ENCODE results near the gene GTSE1.
A peak's percentile ranks its signal among the peaks of the same experiment; 100 is the strongest.

GTSE1 gene

DNA sequence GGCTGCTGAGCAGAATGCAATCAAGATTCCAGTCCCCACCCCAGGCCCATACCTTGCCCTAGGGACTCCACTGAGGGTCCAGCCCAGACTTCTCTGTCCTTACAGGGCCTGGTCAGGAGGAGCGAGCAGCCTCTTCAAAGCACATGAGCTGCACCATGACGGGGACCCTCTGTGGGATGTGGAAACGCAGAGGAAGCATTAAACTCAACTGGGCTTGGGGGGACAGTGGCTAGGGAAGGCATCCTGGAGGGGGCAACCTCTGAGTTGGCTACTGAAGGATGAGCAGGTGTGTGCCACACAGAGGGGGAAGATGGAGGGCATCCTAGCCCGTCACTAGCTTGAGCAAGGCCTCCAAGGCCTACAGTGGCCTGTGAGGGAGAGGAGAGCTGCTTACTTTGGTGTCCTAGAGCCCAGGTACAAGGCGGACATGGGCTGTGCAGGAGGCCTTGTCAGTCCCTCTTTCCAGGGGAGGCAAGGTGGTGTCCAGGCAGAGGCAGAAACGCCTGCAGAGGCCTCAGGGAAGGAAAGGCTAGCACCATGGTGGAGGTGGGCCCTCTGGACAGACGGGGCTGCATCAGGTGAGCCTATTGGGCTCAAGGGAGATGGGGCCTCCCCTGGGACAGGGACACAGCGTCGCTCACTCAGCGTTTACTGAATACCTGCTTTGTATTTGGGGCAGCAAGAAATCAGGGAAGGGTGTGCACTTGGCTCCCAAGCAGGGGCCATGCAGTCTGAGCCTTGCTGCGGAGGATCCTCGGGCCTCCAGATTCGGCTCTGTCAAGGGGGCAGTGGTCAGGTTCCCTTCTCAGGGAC is 14.6 kb upstream of the GTSE1 start:
- DNase-seq (ENCODE audit: low spot score) = no peak
- in situ Hi-C loops (cut with MboI; ENCODE audit: low pct_unique_long_range_greater_than_20kb, low sequenced_read_pairs, unreplicated experiment) = no loop called here
- TF ChIP-seq, protein P1, sequence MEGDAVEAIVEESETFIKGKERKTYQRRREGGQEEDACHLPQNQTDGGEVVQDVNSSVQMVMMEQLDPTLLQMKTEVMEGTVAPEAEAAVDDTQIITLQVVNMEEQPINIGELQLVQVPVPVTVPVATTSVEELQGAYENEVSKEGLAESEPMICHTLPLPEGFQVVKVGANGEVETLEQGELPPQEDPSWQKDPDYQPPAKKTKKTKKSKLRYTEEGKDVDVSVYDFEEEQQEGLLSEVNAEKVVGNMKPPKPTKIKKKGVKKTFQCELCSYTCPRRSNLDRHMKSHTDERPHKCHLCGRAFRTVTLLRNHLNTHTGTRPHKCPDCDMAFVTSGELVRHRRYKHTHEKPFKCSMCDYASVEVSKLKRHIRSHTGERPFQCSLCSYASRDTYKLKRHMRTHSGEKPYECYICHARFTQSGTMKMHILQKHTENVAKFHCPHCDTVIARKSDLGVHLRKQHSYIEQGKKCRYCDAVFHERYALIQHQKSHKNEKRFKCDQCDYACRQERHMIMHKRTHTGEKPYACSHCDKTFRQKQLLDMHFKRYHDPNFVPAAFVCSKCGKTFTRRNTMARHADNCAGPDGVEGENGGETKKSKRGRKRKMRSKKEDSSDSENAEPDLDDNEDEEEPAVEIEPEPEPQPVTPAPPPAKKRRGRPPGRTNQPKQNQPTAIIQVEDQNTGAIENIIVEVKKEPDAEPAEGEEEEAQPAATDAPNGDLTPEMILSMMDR (IDR thresholded peaks at IDR 0.05; ENCODE audit: extremely low read depth, insufficient read depth, missing control alignments) = no peak

DNA sequence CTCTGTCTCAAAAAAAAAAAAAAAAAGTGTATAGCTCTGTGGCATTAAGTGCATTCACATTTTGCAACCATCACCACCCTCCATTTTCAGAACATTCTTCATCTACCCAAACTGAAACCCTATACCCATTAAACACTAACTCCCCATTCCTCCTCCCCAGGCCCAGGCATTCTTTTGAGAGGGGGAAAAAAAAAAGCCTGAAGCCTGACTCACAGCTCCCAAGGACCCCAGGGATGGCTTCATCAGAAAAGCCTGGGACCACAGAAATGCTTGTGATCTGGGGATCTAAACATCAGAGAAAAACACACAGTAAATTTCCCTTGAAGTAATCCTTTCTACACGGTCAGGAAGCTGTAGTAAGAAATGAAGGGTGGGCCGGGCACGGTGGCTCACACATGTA is 10.7 kb upstream of the GTSE1 start:
- TF ChIP-seq, protein P1 (IDR thresholded peaks at IDR 0.05; ENCODE audit: extremely low read depth, insufficient read depth, missing control alignments) = no peak
- in situ Hi-C loops (cut with MboI; ENCODE audit: low pct_unique_long_range_greater_than_20kb, low sequenced_read_pairs, unreplicated experiment) = no loop called here
- no peak for DNase-seq (ENCODE audit: low spot score)

DNA sequence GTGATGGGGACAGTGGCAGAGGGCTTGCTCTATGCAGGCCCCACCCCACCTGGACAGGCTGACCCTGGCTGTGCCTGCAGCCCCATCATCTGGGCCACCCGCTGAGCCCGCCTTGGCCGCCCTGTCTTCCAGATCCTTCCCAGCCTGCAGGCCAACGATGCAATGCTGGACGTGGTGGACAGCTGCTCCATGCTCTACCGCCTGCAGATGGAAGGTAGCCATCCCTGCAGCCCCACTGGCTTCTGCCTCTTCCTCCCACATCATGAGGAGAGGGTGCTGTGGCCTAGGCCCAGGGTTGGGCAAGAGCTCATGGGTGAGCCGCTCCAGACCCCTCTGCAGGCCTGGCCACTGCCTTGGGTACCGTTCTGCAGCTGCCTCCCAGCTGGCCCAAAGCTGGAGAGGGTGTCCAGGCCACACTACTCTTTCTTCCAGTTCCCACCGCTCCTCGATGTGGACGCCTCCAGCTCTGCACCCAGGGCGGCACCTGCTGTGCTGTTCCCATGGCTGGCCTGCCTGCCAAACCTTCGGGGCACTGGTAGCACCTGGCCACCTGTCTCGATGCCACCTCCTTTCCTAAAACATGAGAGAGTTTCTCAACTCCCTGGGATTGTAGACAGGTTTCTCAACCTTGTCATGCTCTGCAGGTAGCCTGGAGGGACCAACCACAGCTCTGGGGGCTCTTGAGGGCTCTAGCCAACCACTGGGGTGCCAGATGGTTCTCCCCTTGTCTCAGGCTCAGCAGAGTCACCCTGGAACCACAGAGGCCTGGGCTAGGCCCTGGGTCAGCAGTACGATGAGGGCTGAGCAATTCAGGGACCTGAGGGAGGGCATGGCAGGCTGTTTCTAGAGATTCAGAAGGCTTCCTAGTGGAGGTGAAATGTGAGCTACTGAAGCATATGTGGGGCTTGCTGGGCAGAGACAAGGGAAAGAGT is 9.5 kb upstream of the GTSE1 start:
- TF ChIP-seq, protein P1 (IDR thresholded peaks at IDR 0.05; ENCODE audit: extremely low read depth, insufficient read depth, missing control alignments) = no peak
- in situ Hi-C loops (cut with MboI; ENCODE audit: low pct_unique_long_range_greater_than_20kb, low sequenced_read_pairs, unreplicated experiment) = no loop called here
- DNase-seq (ENCODE audit: low spot score) = no peak

DNA sequence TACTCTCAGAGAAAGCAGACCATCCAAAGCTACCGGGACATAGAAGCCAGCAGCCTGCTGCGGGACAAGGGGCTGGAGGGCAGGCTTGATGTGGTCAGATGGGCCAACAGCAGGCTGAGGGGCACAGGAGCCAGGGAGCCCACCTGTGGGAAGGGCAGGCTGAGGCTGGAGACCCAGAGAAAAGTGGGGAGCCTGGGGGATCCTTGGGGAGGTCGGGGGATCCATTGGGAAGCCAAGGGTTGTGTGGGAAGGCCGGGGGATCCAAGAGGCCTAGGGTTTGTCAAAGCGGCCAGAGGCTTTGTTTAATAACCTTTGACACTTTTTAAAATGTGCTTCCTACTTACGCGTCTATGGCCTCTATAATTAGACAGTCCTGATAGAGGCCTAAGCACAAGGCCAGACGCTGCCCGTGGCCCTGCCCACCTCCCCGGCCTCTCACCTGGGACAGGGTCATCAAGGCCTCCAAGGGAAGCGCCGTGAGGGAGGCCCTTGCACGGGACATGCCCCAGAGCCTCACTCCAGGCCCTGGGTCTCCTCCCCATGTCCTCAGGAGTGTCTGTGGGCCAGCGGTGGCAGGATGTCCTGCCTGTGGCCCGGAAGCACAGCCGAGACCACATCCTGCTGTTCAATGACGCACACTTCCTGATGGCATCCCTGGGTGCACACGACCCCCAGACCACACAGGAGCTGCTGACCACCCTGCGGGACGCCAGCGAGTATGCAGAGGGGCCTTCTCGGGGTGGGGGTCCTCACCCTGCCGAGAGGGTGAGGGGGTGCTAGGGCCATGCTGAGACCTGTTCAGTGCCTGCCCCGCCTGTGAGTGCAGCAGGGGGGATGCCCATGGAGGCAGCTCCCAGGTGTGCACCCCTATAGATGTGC is 8.6 kb upstream of the GTSE1 start:
- TF ChIP-seq, protein P1 (IDR thresholded peaks at IDR 0.05; ENCODE audit: extremely low read depth, insufficient read depth, missing control alignments) = no peak
- in situ Hi-C loops (cut with MboI; ENCODE audit: low pct_unique_long_range_greater_than_20kb, low sequenced_read_pairs, unreplicated experiment) = no loop called here
- DNase-seq (ENCODE audit: low spot score) = peak; percentile 89

DNA sequence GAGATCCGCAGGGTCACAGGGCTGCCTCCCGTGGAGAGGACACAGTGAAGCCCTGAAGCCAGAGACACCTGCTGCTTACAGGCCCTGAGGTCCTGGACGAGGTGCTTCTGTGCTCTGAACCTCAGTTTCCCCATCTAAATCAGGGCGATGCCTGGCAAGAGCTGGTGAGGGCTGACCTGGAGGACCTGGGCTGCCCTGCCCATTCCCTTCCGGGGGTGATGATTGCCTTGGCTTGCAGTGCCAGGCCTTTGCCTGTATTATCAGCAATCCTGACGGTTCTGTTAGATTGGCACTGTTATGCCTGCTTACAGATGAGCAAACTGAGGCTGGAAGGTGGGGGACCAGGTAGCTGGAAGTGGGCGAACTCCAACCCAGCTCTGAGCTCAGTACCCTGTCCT is 7.8 kb upstream of the GTSE1 start:
- in situ Hi-C loops (cut with MboI; ENCODE audit: low pct_unique_long_range_greater_than_20kb, low sequenced_read_pairs, unreplicated experiment) = no loop called here
- no peak for DNase-seq (ENCODE audit: low spot score)
- TF ChIP-seq, protein P1 (IDR thresholded peaks at IDR 0.05; ENCODE audit: extremely low read depth, insufficient read depth, missing control alignments) = no peak

Measured in GM13977 (cell line).